Naive B cell (primary cell): ENCODE data around the gene TIAL1. TPM values are rescaled to one million over a fixed set of nuclear protein-coding genes. Genes with fewer than 3 reads are reported as not detected.
A peak's percentile ranks its signal among the peaks of the same experiment; 100 is the strongest.

Experiments
- ATAC-seq, 2 donors: fragments of 150-1000 bp; cut with Tn5 transposase; 2 replicates each; pipeline ENCODE4 v1.10.0; 2021; ENCODE audit warnings: low read depth in 2 of 2, mild to moderate bottlenecking in 2 of 2, moderate library complexity in 2 of 2
- DNase-seq: peaks from one replicate; pipeline ENCODE4 v3.0.0; 2022
- H3K27ac Mint-ChIP-seq, 6 donors: one replicate each; pipeline ENCODE4 v1.8.0; 2020 to 2022; ENCODE audit warnings: mild to moderate bottlenecking in 6 of 6, mixed read lengths in 6 of 6, moderate library complexity in 5 of 6, inconsistent platforms in 2 of 6
- H3K27me3 Mint-ChIP-seq, 3 donors: one replicate each; pipeline ENCODE4 v1.8.0; 2021 to 2022; ENCODE audit warnings: mixed read lengths in 3 of 3, mild to moderate bottlenecking in 1 of 3
- H3K36me3 Mint-ChIP-seq, 2 donors: one replicate each; pipeline ENCODE4 v1.8.0; 2020 to 2022; ENCODE audit warnings: mixed read lengths in 2 of 2, inconsistent platforms in 1 of 2, mild to moderate bottlenecking in 1 of 2
- H3K4me1 Mint-ChIP-seq, 3 donors: one replicate each; pipeline ENCODE4 v1.8.0; 2020 to 2022; ENCODE audit warnings: mixed read lengths in 3 of 3, inconsistent platforms in 1 of 3, mild to moderate bottlenecking in 1 of 3, moderate library complexity in 1 of 3
- H3K4me3 Mint-ChIP-seq, 8 donors: one replicate each; pipeline ENCODE4 v1.8.0; 2020 to 2022; ENCODE audit warnings: mild to moderate bottlenecking in 8 of 8, mixed read lengths in 8 of 8, moderate library complexity in 8 of 8, inconsistent platforms in 2 of 8
- H3K9me3 Mint-ChIP-seq, 7 donors: one replicate each; pipeline ENCODE4 v1.8.0; 2020 to 2022; ENCODE audit warnings: mixed read lengths in 7 of 7, mild to moderate bottlenecking in 5 of 7, inconsistent platforms in 2 of 7, moderate library complexity in 1 of 7
- polyA plus RNA-seq, 6 donors: library from polyadenylated mRNA; unstranded; fragments of 300-500 nt; fragmentation: Illumina TruSeq; gene quantifications; one replicate each; pipeline ENCODE4 v1.2.3, GENCODE V29; 2021; ENCODE audit warnings: low read depth in 6 of 6

TIAL1 gene
- polyA plus RNA-seq: 10 to 100 TPM in 4 of 6 donors, 1 to 10 TPM in 2; 7.8 to 14.6 (median 13.2) TPM

- H3K36me3 Mint-ChIP-seq: peaks cover 0 to 7% of the 10 kb centered on the region in 2 donors
- peaks cover 41 to 51% (median 43%) of the 10 kb centered on the region in 3 donors for H3K4me1 Mint-ChIP-seq
- peak; percentile 78 to 80 for ATAC-seq
- DNase-seq: peak; percentile 89
- H3K27me3 Mint-ChIP-seq: no peaks in the 10 kb centered on the region
- H3K4me3 Mint-ChIP-seq: peak within 1 kb of the TSS; percentile 92 to 99 (median 98)
- H3K27ac Mint-ChIP-seq: peak within 1 kb of the TSS; percentile 94 to 99 (median 98)
- H3K9me3 Mint-ChIP-seq: no peaks in the 10 kb centered on the region
These were observed at the start of gene TIAL1 for GRCh38 chr10:119596537-119597404. Gene TIAL1, minus strand, starts transcription at chr10:119596964. Its CDS starts 499 bp downstream, at chr10:119596465.

GRCh38 chr10:119644994-119645393 lies 48.2 kb upstream of the TIAL1 start:
- no peak for ATAC-seq
- peaks cover 5 to 23% (median 9%) of the 10 kb centered on the region in 3 donors for H3K27me3 Mint-ChIP-seq
- peak overlapping the region in 1 of 6 donors; percentile 18 for H3K27ac Mint-ChIP-seq
- H3K36me3 Mint-ChIP-seq: no peaks in the 10 kb centered on the region
- no peak for DNase-seq
- no peak overlapping the region for H3K4me3 Mint-ChIP-seq
- H3K9me3 Mint-ChIP-seq: peaks cover 0 to 7% (median 2%) of the 10 kb centered on the region in 7 donors
- no peaks in the 10 kb centered on the region for H3K4me1 Mint-ChIP-seq

GRCh38 chr10:119644205-119644814 lies 47.5 kb upstream of the TIAL1 start:
- Mint-ChIP-seq H3K27ac (no peak overlapping the region), H3K4me1 (no peaks in the 10 kb centered on the region), H3K4me3 (no peak overlapping the region), H3K9me3 (peaks cover 0 to 7% (median 2%) of the 10 kb centered on the region in 7 donors), H3K27me3 (peaks cover 5 to 23% (median 9%) of the 10 kb centered on the region in 3 donors), H3K36me3 (no peaks in the 10 kb centered on the region)
- no peak for DNase-seq
- no peak for ATAC-seq

GRCh38 chr10:119643306-119644204 lies 46.8 kb upstream of the TIAL1 start:
- Mint-ChIP-seq H3K9me3 (peaks cover 0 to 7% (median 2%) of the 10 kb centered on the region in 7 donors), H3K27ac (no peak overlapping the region), H3K36me3 (no peaks in the 10 kb centered on the region), H3K27me3 (peaks cover 5 to 26% (median 9%) of the 10 kb centered on the region in 3 donors), H3K4me1 (no peaks in the 10 kb centered on the region), H3K4me3 (no peak overlapping the region)
- DNase-seq (no peak), ATAC-seq (no peak)

- H3K4me3 Mint-ChIP-seq: peak overlapping the region in 1 of 8 donors; percentile 24
- H3K27ac Mint-ChIP-seq: no peak overlapping the region
- peaks cover 0 to 7% (median 2%) of the 10 kb centered on the region in 7 donors for H3K9me3 Mint-ChIP-seq
- peaks cover 5 to 28% (median 9%) of the 10 kb centered on the region in 3 donors for H3K27me3 Mint-ChIP-seq
- DNase-seq: no peak
- no peaks in the 10 kb centered on the region for H3K4me1 Mint-ChIP-seq
- no peak for ATAC-seq
- no peaks in the 10 kb centered on the region for H3K36me3 Mint-ChIP-seq
These were observed 45.9 kb upstream of the TIAL1 start for GRCh38 chr10:119642556-119643111.

- H3K4me3 Mint-ChIP-seq: no peak overlapping the region
- no peaks in the 10 kb centered on the region for H3K4me1 Mint-ChIP-seq
- no peak for ATAC-seq
- no peak for DNase-seq
- no peak overlapping the region for H3K27ac Mint-ChIP-seq
- H3K36me3 Mint-ChIP-seq: no peaks in the 10 kb centered on the region
- H3K9me3 Mint-ChIP-seq: peaks cover 0 to 5% (median under 1%) of the 10 kb centered on the region in 7 donors
- peaks cover 5 to 23% (median 9%) of the 10 kb centered on the region in 3 donors for H3K27me3 Mint-ChIP-seq
These were observed 44.2 kb upstream of the TIAL1 start for GRCh38 chr10:119640875-119641526.

- Mint-ChIP-seq H3K9me3 (peaks cover 0 to 3% (median 0%) of the 10 kb centered on the region in 7 donors), H3K4me3 (no peak overlapping the region), H3K27ac (no peak overlapping the region), H3K4me1 (no peaks in the 10 kb centered on the region), H3K27me3 (peaks cover 5 to 21% (median 9%) of the 10 kb centered on the region in 3 donors), H3K36me3 (no peaks in the 10 kb centered on the region)
- ATAC-seq: no peak
- DNase-seq: no peak
These were observed 43.6 kb upstream of the TIAL1 start for GRCh38 chr10:119640384-119640783.

GRCh38 chr10:119638982-119639381 lies 42.2 kb upstream of the TIAL1 start:
- no peaks in the 10 kb centered on the region for H3K36me3 Mint-ChIP-seq
- H3K4me1 Mint-ChIP-seq: no peaks in the 10 kb centered on the region
- ATAC-seq (no peak), DNase-seq (no peak)
- H3K4me3 Mint-ChIP-seq: peak overlapping the region in 1 of 8 donors; percentile 75
- H3K27ac Mint-ChIP-seq: peak overlapping the region in 1 of 6 donors; percentile 22
- peaks cover 5 to 21% (median 9%) of the 10 kb centered on the region in 3 donors for H3K27me3 Mint-ChIP-seq
- H3K9me3 Mint-ChIP-seq: peaks cover 0 to 1% (median 0%) of the 10 kb centered on the region in 7 donors

- Mint-ChIP-seq H3K36me3 (no peaks in the 10 kb centered on the region), H3K9me3 (no peaks in the 10 kb centered on the region), H3K27ac (no peak overlapping the region), H3K4me3 (no peak overlapping the region), H3K27me3 (peaks cover 0 to 19% (median 4%) of the 10 kb centered on the region in 3 donors), H3K4me1 (no peaks in the 10 kb centered on the region)
- no peak for DNase-seq
- no peak for ATAC-seq
These were observed 40.9 kb upstream of the TIAL1 start for GRCh38 chr10:119637631-119638030.

GRCh38 chr10:119634219-119634544 lies 37.4 kb upstream of the TIAL1 start:
- peaks cover 0 to 5% (median 5%) of the 10 kb centered on the region in 3 donors for H3K27me3 Mint-ChIP-seq
- H3K36me3 Mint-ChIP-seq: no peaks in the 10 kb centered on the region
- DNase-seq: no peak
- H3K9me3 Mint-ChIP-seq: no peaks in the 10 kb centered on the region
- no peak overlapping the region for H3K4me3 Mint-ChIP-seq
- ATAC-seq: no peak
- H3K27ac Mint-ChIP-seq: no peak overlapping the region
- H3K4me1 Mint-ChIP-seq: no peaks in the 10 kb centered on the region

GRCh38 chr10:119633538-119634218 lies 36.9 kb upstream of the TIAL1 start:
- ATAC-seq (no peak), DNase-seq (no peak)
- Mint-ChIP-seq H3K4me3 (no peak overlapping the region), H3K36me3 (no peaks in the 10 kb centered on the region), H3K4me1 (no peaks in the 10 kb centered on the region), H3K27ac (peak overlapping the region in 1 of 6 donors; percentile 64), H3K27me3 (peaks cover 0 to 5% (median 4%) of the 10 kb centered on the region in 3 donors), H3K9me3 (no peaks in the 10 kb centered on the region)

GRCh38 chr10:119630300-119630699 lies 33.5 kb upstream of the TIAL1 start:
- H3K9me3 Mint-ChIP-seq: no peaks in the 10 kb centered on the region
- H3K4me1 Mint-ChIP-seq: no peaks in the 10 kb centered on the region
- H3K4me3 Mint-ChIP-seq: peak overlapping the region in 1 of 8 donors; percentile 6
- H3K27ac Mint-ChIP-seq: no peak overlapping the region
- ATAC-seq: no peak
- DNase-seq: no peak
- H3K27me3 Mint-ChIP-seq: peaks cover 0 to 13% (median 6%) of the 10 kb centered on the region in 3 donors
- H3K36me3 Mint-ChIP-seq: no peaks in the 10 kb centered on the region
